Testis (tissue), 3 donors: Measurements from ENCODE around the gene TGFBR3. TPM values are rescaled to one million over a fixed set of nuclear protein-coding genes. Genes with fewer than 3 reads are reported as not detected.
"Not testable (repeated sequence)": the region's sequence is repeated elsewhere in the genome, so short reads cannot be mapped to it uniquely, and the experiment has no call there.

Source experiments
- DNase-seq: peaks from one replicate; pipeline ENCODE4 v3.0.0-alpha.2; 2019
- H3K27ac ChIP-seq, 2 donors: fragments of 200-600 bp; sonication (generic); one replicate each; pipeline ENCODE4 v1.5.1; 2019
- H3K27me3 ChIP-seq: fragments of 200-600 bp; sonication (generic); one replicate; pipeline ENCODE4 v1.5.1; 2019
- H3K36me3 ChIP-seq: fragments of 200-600 bp; sonication (generic); one replicate; pipeline ENCODE4 v1.5.1; 2017; ENCODE audit warnings: low read depth; ENCODE audit errors: missing control alignments
- H3K4me1 ChIP-seq: fragments of 200-600 bp; sonication (generic); one replicate; pipeline ENCODE4 v1.5.1; 2019
- H3K4me3 ChIP-seq, 2 donors: fragments of 200-600 bp; sonication (generic); one replicate each; pipeline ENCODE4 v1.5.1; 2017 to 2019
- H3K9me3 ChIP-seq: fragments of 200-600 bp; sonication (generic); one replicate; pipeline ENCODE4 v1.5.1; 2017
- POLR2A ChIP-seq: fragments of 450-650 bp; IDR thresholded peaks from one replicate; pipeline ENCODE4 v1.6.1; 2017; ENCODE audit warnings: antibody characterized with exemption, mild to moderate bottlenecking, moderate library complexity
- WGBS, 2 donors: methylation state at CpG; one replicate each; pipeline ENCODE4 v1.1.5; 2018; 5-methylcytosine and 5-hydroxymethylcytosine counted together
- intact Hi-C: fragments of 100-400 bp; cut with DNase I; formaldehyde crosslinking; loops from one replicate; pipeline ENCODE4 v1.15.1; 2023; ENCODE audit warnings: low total_unique reads
- polyA plus RNA-seq: library from polyadenylated mRNA; stranded (reverse); fragments of 350-450 nt; fragmentation: Illumina TruSeq; extraction: RNeasy Lipid Tissue Mini Kit (QIAGEN cat#74804); gene quantifications from one replicate; pipeline ENCODE4 v1.2.3, GENCODE V29; 2014; ENCODE audit warnings: low read depth, low replicate concordance; ENCODE audit not compliant: insufficient read depth
- total RNA-seq, 2 donors: library from RNA; depleted of rRNA; stranded (reverse); fragments of >200 nt; gene quantifications; one replicate each; pipeline ENCODE4 v1.2.3, GENCODE V29; 2016
- TF ChIP-seq, protein P1 (sequence below), 3 experiments: fragments of 450-650 bp in 2 of 3; fragments of 200-600 bp in 1 of 3; sonication (generic) in 1 of 3; IDR thresholded peaks; one replicate each; pipeline ENCODE4 v1.5.1; 2016 to 2019; ENCODE audit warnings: antibody characterized with exemption in 3 of 3, mild to moderate bottlenecking in 2 of 3, moderate library complexity in 1 of 3

The TGFBR3 gene
- total and polyA plus RNA-seq, 3 donors from 2014 or later = 24.0 to 37.2 (median 34.7) TPM

DNA sequence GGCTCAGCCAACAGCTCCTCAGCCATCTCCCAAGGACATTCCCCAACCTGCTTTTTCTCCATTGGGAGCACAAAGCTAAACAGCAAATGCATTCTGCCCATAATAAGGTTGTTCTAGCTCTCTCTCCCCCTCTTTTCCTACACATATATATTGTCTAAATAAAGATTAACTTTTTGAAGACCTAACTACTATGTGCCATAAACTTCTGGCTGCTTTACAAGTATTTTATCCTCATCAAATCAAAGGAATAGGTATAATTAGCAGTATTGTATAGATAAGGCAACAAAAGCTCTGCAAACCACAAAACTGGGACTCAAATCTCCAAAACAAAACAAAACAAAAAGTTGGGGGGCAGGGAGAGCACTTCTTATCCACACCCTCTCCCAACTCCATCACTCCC is 43.4 kb downstream of the TGFBR3 start:
- H3K27ac ChIP-seq = no peak overlapping the region
- no peaks in the 10 kb centered on the region for H3K27me3 ChIP-seq
- intact Hi-C loops = no loop called here
- TF ChIP-seq POLR2A = no peak
- TF ChIP-seq, protein P1, sequence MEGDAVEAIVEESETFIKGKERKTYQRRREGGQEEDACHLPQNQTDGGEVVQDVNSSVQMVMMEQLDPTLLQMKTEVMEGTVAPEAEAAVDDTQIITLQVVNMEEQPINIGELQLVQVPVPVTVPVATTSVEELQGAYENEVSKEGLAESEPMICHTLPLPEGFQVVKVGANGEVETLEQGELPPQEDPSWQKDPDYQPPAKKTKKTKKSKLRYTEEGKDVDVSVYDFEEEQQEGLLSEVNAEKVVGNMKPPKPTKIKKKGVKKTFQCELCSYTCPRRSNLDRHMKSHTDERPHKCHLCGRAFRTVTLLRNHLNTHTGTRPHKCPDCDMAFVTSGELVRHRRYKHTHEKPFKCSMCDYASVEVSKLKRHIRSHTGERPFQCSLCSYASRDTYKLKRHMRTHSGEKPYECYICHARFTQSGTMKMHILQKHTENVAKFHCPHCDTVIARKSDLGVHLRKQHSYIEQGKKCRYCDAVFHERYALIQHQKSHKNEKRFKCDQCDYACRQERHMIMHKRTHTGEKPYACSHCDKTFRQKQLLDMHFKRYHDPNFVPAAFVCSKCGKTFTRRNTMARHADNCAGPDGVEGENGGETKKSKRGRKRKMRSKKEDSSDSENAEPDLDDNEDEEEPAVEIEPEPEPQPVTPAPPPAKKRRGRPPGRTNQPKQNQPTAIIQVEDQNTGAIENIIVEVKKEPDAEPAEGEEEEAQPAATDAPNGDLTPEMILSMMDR (IDR thresholded peaks at IDR 0.05) = no peak
- H3K4me1 ChIP-seq = peaks cover 17% of the 10 kb centered on the region
- H3K9me3 ChIP-seq = no peaks in the 10 kb centered on the region
- DNase-seq = no peak
- no peaks in the 10 kb centered on the region for H3K36me3 ChIP-seq
- H3K4me3 ChIP-seq = no peak overlapping the region

DNA sequence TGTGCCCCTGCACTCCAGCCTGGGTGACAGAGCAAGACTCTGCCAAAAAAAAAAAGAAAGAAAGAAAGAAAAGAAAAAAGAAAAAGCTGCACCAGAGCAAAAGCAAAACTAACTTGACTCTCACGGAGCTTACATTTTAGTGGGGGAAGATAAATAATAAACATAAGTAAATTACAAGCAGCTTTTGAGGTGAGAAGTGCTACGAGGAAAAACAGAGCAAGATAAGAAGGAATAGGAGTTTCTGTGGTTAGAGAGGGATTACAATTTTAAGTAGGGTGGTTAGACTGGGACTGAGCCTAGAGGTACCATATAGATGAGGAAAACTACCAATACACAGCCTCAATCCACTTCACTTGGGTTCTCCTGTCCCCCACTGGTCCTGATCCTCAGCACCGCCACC is 43.9 kb downstream of the TGFBR3 start:
- no peak for DNase-seq
- Histone ChIP-seq H3K4me1 (peaks cover 17% of the 10 kb centered on the region), H3K27ac (no peak overlapping the region), H3K9me3 (no peaks in the 10 kb centered on the region), H3K4me3 (no peak overlapping the region), H3K27me3 (no peaks in the 10 kb centered on the region), H3K36me3 (no peaks in the 10 kb centered on the region)
- intact Hi-C loops = no loop called here
- TF ChIP-seq, protein P1 (IDR thresholded peaks at IDR 0.05) = no peak
- TF ChIP-seq POLR2A = no peak
- 82 to 85% methylated on average over 3 of the region's 3 CpGs for WGBS, 2 donors

- not testable (repeated sequence) for H3K27ac ChIP-seq
Measured at GRCh38 chr1:91840276-91840675, 45.7 kb downstream of the TGFBR3 start.

GRCh38 chr1:91836331-91837040 is 49.5 kb downstream of the TGFBR3 start:
- intact Hi-C loops = no loop called here
- Histone ChIP-seq H3K27me3 (no peaks in the 10 kb centered on the region), H3K4me1 (no peaks in the 10 kb centered on the region), H3K36me3 (no peaks in the 10 kb centered on the region), H3K9me3 (no peaks in the 10 kb centered on the region), H3K27ac (no peak overlapping the region), H3K4me3 (no peak overlapping the region)
- TF ChIP-seq POLR2A = no peak
- TF ChIP-seq, protein P1 (IDR thresholded peaks at IDR 0.05) = no peak
- 71 to 74% methylated on average over 8 of the region's 8 CpGs for WGBS, 2 donors
- no peak for DNase-seq

More at GRCh38 chr1:91840276-91840675, 45.7 kb downstream of the TGFBR3 start:
- H3K9me3 ChIP-seq, H3K4me3 ChIP-seq, H3K4me1 ChIP-seq, intact Hi-C loops, H3K36me3 ChIP-seq, H3K27me3 ChIP-seq, DNase-seq: not testable (repeated sequence)

DNA sequence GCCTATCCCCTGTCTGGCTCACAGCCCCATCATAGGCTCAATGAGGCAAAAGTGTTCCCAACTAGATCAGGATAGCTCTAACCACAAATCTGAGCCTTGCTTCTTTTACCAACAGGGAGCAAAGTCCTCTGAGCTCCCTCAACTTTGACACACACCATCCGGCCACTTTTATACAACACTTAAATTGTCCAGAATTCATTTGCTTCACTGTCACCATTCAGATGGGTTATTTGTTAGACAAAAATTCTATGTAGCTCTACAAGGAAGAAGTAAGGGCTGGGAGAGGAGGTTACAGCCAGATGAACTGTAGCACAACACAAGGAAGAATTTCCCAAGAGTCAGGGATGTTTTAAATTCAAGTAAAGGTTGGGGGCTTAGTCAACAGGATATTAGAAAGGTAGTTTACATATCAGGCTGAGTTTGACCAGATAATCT is 50.8 kb downstream of the TGFBR3 start:
- no peak for DNase-seq
- peaks cover 13% of the 10 kb centered on the region for H3K4me1 ChIP-seq
- intact Hi-C loops = no loop called here

GRCh38 chr1:91834549-91834948 is 51.4 kb downstream of the TGFBR3 start:
- H3K36me3 ChIP-seq, H3K27ac ChIP-seq, H3K27me3 ChIP-seq, H3K9me3 ChIP-seq, intact Hi-C loops, H3K4me3 ChIP-seq, DNase-seq: not testable (repeated sequence)
- H3K4me1 ChIP-seq = peaks cover 13% of the 10 kb centered on the region
- 92 to 97% methylated on average over 7 of the region's 7 CpGs for WGBS, 2 donors

More for the DNA sequence above, 50.8 kb downstream of the TGFBR3 start:
- WGBS, 2 donors = 91 to 94% methylated on average over 1 of the region's 1 CpG
- no peaks in the 10 kb centered on the region for H3K27me3 ChIP-seq
- no peak overlapping the region for H3K4me3 ChIP-seq
- no peaks in the 10 kb centered on the region for H3K36me3 ChIP-seq
- TF ChIP-seq, protein P1 (IDR thresholded peaks at IDR 0.05) = no peak
- no peak for TF ChIP-seq POLR2A
- no peaks in the 10 kb centered on the region for H3K9me3 ChIP-seq
- H3K27ac ChIP-seq = no peak overlapping the region
